Esophagus squamous epithelium (tissue), 5 donors: ENCODE measurements around the gene VWA1. TPM values are rescaled to one million over a fixed set of nuclear protein-coding genes. Genes with fewer than 3 reads are reported as not detected.

Experiments used
- DNase-seq: peaks from one replicate; lab custom pipeline; 2025; lab: John Stamatoyannopoulos, UW
- H3K27ac ChIP-seq, 4 donors: fragments of 200-600 bp; sonication (generic); one replicate each; pipeline ENCODE4 v1.5.1; 2016 to 2019; ENCODE audit warnings: mild to moderate bottlenecking in 1 of 4
- H3K27me3 ChIP-seq, 4 donors: fragments of 200-600 bp; sonication (generic); 1 replicate in 3 of 4; 2 replicates in 1 of 4; pipeline versions ENCODE4 v1.5.1 to v1.6.0; 2017 to 2021; ENCODE audit warnings: antibody characterized with exemption in 1 of 4
- H3K36me3 ChIP-seq, 3 donors: fragments of 200-600 bp; sonication (generic); one replicate each; pipeline ENCODE4 v1.5.1; 2016 to 2019
- H3K4me1 ChIP-seq, 3 donors: fragments of 200-600 bp; sonication (generic); one replicate each; pipeline ENCODE4 v1.5.1; 2017 to 2019
- H3K4me3 ChIP-seq, 4 donors: fragments of 200-600 bp; sonication (generic); 1 replicate in 3 of 4; 2 replicates in 1 of 4; pipeline ENCODE4 v1.5.1; 2016 to 2019; ENCODE audit warnings: mild to moderate bottlenecking in 2 of 4, moderate library complexity in 1 of 4
- H3K9me3 ChIP-seq, 3 donors: fragments of 200-600 bp; sonication (generic); one replicate each; pipeline ENCODE4 v1.5.1; 2016 to 2019
- POLR2A ChIP-seq, 4 donors: fragments of 450-650 bp; IDR thresholded peaks; one replicate each; pipeline ENCODE4 v1.6.1; 2017; ENCODE audit warnings: antibody characterized with exemption in 4 of 4, mild to moderate bottlenecking in 4 of 4, moderate library complexity in 3 of 4
- WGBS, 2 donors: methylation state at CpG; one replicate each; pipeline ENCODE4 v1.1.5; 2018; 5-methylcytosine and 5-hydroxymethylcytosine counted together
- intact Hi-C: fragments of 100-400 bp; cut with DNase I; formaldehyde crosslinking; loops from one replicate; pipeline ENCODE4 v1.15.0; 2022
- total RNA-seq, 4 donors: library from RNA; depleted of rRNA; stranded (reverse); fragments of >200 nt; gene quantifications; one replicate each; pipeline ENCODE4 v1.1.0, GENCODE V29; 2016
- TF ChIP-seq, protein P1 (sequence below), 6 experiments: fragments of 450-650 bp in 4 of 6; fragments of 200-600 bp in 2 of 6; sonication (generic) in 2 of 6; IDR thresholded peaks; one replicate each; pipeline ENCODE4 v1.5.1; 2016 to 2019; ENCODE audit warnings: antibody characterized with exemption in 6 of 6, mild to moderate bottlenecking in 4 of 6, moderate library complexity in 4 of 6
- donor health status: DM: yes; HTN: yes; CAD: no.

VWA1 gene
- total RNA-seq, 4 donors from 2014 or later: 20.0 to 55.0 (median 34.6) TPM

DNA sequence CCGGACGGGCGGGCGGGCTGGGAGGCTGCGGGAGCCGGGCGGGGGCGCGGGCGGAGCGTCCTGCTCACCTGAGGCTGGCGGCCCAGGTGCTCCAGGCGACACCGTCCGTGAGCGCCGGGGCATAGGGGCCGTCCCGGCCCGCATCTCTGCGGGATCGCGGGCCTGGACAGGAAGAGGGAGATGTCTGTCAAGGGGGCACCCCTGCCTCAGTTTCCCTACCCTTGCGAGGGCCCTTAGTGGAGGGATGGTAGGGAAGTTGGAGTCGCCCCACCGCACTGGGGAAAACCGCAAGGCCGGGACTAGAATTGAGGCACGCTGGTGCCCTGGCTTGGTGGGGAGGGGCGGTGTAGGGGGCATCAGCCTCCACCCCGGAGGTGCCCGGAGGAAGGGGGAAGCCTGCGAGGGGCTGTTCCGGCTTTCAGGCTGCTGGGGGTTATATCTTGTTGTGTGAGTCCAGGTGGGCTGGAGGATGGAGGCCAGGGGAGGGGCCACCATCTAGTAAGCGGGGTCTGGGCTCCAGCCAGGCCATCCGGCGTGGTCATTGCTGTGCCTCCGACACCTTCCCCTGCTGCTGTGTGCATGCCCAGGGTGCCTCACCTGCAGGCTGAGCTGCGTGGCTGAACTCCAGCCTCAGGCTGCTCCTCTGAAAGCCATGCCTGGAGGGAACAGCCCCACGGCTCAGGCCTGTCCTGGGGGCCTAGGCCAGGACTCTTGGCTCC, 580 bp downstream of the VWA1 start:
- peaks cover 0 to 23% (median 0%) of the 10 kb centered on the region in 4 donors for H3K27me3 ChIP-seq
- peak overlapping the region; percentile 77 to 97 (median 94) for H3K27ac ChIP-seq
- peak overlapping the region; percentile 49 to 75 (median 62) for H3K4me3 ChIP-seq
- H3K4me1 ChIP-seq: peaks cover 69 to 92% (median 72%) of the 10 kb centered on the region in 3 donors
- TF ChIP-seq, protein P1, sequence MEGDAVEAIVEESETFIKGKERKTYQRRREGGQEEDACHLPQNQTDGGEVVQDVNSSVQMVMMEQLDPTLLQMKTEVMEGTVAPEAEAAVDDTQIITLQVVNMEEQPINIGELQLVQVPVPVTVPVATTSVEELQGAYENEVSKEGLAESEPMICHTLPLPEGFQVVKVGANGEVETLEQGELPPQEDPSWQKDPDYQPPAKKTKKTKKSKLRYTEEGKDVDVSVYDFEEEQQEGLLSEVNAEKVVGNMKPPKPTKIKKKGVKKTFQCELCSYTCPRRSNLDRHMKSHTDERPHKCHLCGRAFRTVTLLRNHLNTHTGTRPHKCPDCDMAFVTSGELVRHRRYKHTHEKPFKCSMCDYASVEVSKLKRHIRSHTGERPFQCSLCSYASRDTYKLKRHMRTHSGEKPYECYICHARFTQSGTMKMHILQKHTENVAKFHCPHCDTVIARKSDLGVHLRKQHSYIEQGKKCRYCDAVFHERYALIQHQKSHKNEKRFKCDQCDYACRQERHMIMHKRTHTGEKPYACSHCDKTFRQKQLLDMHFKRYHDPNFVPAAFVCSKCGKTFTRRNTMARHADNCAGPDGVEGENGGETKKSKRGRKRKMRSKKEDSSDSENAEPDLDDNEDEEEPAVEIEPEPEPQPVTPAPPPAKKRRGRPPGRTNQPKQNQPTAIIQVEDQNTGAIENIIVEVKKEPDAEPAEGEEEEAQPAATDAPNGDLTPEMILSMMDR (IDR thresholded peaks at IDR 0.05): no peak
- TF ChIP-seq POLR2A (IDR thresholded peaks at IDR 0.05): no peak
- WGBS, 2 donors: 48% methylated on average over 4 of the region's 40 CpGs; no CpG with 5 or more reads in 1 of the 2 donors
- DNase-seq: no peak
- H3K36me3 ChIP-seq: peaks cover 0 to 19% (median 3%) of the 10 kb centered on the region in 3 donors
- no peaks in the 10 kb centered on the region for H3K9me3 ChIP-seq
- intact Hi-C loops: no loop called here

DNA sequence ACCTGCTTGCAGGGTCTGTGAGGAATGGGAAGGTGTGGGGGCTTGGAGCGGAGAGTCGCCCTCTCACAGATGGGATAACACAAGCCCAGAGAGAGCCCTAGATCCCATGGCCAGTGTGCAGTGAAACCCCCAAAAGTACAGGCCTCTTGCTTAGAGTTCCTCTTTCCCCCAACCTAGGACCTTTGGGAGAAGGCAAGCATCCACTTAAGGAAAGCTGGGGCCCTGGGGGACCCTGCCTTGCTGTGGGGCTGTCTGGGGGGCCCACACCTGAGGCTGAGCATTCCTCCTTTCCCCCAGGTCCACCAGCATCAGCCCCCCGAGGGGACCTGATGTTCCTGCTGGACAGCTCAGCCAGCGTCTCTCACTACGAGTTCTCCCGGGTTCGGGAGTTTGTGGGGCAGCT, 1.1 kb downstream of the VWA1 start:
- H3K27ac ChIP-seq: peak overlapping the region in 3 of 4 donors; percentile 11 to 96 (median 77)
- no peak for DNase-seq
- peaks cover 0 to 19% (median 3%) of the 10 kb centered on the region in 3 donors for H3K36me3 ChIP-seq
- no peaks in the 10 kb centered on the region for H3K9me3 ChIP-seq
- peaks cover 64 to 92% (median 71%) of the 10 kb centered on the region in 3 donors for H3K4me1 ChIP-seq
- peaks cover 0 to 23% (median 0%) of the 10 kb centered on the region in 4 donors for H3K27me3 ChIP-seq
- intact Hi-C loops: no loop called here
- H3K4me3 ChIP-seq: peak overlapping the region; percentile 49 to 75 (median 62)
- WGBS, 2 donors: no CpG with 5 or more reads among the region's 7 CpGs
- TF ChIP-seq, protein P1 (IDR thresholded peaks at IDR 0.05): no peak
- no peak for TF ChIP-seq POLR2A (IDR thresholded peaks at IDR 0.05)

GRCh38 chr1:1437033-1437903, 1.8 kb downstream of the VWA1 start:
- peaks cover 0 to 23% (median 0%) of the 10 kb centered on the region in 4 donors for H3K27me3 ChIP-seq
- TF ChIP-seq POLR2A (IDR thresholded peaks at IDR 0.05): no peak
- TF ChIP-seq, protein P1 (IDR thresholded peaks at IDR 0.05): no peak
- intact Hi-C loops: no loop called here
- H3K9me3 ChIP-seq: no peaks in the 10 kb centered on the region
- H3K4me3 ChIP-seq: peak overlapping the region in 3 of 4 donors; percentile 53 to 75 (median 70)
- 80 to 85% methylated on average over 5 to 7 of the region's 31 CpGs for WGBS, 2 donors
- H3K36me3 ChIP-seq: peaks cover 0 to 19% (median 3%) of the 10 kb centered on the region in 3 donors
- peak overlapping the region in 3 of 4 donors; percentile 24 to 96 (median 77) for H3K27ac ChIP-seq
- H3K4me1 ChIP-seq: peaks cover 57 to 92% (median 65%) of the 10 kb centered on the region in 3 donors
- no peak for DNase-seq

DNA sequence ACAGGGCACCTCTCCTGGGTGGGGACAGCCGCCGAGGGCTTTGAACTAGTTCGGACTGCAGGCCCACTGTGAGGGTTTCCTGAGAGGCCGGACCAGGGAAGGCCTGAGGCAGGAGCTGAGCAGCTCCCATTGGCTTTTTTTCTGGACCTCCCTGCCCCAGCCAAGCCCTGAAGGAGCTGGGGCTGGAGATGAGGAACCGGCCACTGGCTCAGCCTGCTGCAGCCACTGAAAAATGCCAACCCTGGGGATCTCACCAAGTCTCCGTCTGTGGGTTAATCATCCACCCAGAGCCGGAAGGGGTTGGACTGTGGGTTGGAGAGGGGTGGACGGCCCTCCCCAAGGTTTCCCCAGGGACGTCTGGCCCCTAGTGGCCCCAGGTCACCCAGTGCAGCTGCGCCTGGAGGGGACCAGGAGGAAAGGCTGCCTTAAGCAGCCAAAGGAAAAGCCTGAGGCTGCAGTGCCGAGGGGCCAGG, 2.5 kb downstream of the VWA1 start:
- no peak for DNase-seq
- H3K4me1 ChIP-seq: peaks cover 50 to 85% (median 58%) of the 10 kb centered on the region in 3 donors

More for the DNA sequence above, 2.5 kb downstream of the VWA1 start:
- Histone ChIP-seq H3K36me3 (peaks cover 0 to 19% (median 3%) of the 10 kb centered on the region in 3 donors), H3K9me3 (no peaks in the 10 kb centered on the region), H3K4me3 (peak overlapping the region in 1 of 4 donors; percentile 75), H3K27me3 (peaks cover 0 to 23% (median 0%) of the 10 kb centered on the region in 4 donors), H3K27ac (peak overlapping the region in 1 of 4 donors; percentile 6)
- WGBS, 2 donors: 60 to 92% methylated on average over 1 to 2 of the region's 11 CpGs
- intact Hi-C loops: no loop called here
- no peak for TF ChIP-seq POLR2A (IDR thresholded peaks at IDR 0.05)
- TF ChIP-seq, protein P1 (IDR thresholded peaks at IDR 0.05): no peak
